NCI-H526 treated with DMSO at 0.1 percent for 48 hours (cell line): Measurements from ENCODE around the gene ARID3C.

Source experiments
- DNase-seq: peaks from one replicate; lab custom pipeline; 2025; lab: John Stamatoyannopoulos, UW

ARID3C gene

GRCh38 chr9:34594177-34594576 lies 34.7 kb downstream of the ARID3C start:
- no peak for DNase-seq

GRCh38 chr9:34592895-34593601 lies 35.8 kb downstream of the ARID3C start:
- peak; percentile 44 for DNase-seq

DNA sequence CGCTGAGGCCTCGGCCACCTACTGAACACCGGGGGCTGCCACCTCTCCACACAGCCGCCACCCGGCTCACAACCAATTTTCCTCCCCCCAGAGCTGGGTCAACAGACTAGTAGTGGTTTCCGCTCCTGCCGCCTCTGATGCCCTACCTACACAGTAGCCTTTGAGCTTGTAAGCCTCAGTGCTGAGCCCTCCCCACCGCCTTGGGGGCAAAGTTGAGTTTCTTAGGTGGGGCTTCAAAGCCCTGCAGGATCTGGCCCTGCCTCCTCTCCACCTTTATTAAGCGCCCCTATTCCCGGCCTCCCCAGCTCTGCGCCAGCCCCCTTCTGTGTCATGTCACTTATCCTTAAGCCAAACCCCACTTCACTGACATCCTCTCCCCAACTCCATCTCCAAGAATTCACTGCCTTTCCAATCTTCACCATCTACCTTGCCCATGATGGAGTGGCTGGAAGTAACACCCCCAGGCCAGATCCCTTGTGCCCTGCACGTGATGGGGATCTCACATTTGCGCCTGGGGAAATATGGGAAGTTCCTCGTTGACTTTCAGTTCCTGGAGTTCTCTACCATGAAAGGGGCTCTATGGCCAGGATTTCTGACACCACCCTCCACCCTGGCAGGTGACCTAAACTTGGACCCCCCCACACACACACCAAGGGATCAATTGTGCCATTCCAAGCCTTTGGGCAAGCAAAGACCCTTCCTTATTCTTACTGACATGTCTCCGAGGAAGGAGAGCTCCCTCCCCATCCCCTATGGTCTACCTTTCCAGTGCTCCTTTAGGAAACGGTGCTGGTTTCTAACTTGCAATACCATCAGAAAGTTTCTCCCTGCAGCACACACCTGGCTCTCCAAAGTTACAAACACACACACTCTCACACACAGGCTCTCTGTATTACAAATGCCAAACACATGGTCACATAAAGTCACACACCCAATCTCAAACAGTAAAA lies 36.7 kb downstream of the ARID3C start:
- DNase-seq, result no peak

GRCh38 chr9:34591248-34591916 lies 37.5 kb downstream of the ARID3C start:
- peak; percentile 44 for DNase-seq

DNA sequence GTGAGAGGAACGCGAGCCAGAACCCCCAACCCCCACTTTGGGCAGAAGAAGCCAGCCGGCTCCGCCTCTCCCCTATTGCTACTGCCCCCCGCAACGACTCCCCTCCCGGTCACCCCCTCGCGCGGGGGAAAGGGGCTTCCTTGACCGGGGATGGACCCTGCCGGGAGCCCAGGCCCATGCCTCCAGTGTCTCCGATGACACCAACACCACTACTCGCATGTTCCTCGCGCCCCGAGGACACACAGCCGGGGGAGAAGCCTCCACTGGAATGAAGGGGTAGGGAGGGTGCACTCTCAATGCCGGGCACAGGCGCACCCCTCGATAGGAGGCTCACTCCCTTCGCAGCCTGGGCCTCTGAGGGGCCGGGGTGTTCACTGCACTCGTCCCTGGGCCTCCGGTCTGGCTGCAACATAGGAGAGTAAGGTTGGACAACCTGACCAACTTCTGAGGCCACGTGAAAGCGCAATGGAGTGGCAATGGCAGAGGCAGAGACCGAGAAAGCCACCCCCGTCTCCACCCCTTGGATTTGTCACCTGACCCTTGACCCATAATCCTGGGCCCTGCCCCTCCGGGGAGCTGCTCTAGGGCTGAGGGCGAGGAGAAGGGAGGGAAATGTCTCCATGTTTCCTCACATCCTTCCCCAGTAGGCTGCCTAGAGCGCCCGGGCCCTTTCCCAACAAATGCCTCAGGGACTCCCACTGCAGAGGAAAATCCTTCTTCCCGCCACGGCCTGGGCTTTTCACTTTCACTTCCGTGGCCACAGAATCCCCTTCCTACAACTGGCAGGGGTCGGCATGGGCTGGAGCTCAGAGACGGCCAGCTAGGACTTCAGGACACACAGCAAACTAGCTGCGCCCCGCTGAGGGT lies 38.3 kb downstream of the ARID3C start:
- DNase-seq, result no peak

DNA sequence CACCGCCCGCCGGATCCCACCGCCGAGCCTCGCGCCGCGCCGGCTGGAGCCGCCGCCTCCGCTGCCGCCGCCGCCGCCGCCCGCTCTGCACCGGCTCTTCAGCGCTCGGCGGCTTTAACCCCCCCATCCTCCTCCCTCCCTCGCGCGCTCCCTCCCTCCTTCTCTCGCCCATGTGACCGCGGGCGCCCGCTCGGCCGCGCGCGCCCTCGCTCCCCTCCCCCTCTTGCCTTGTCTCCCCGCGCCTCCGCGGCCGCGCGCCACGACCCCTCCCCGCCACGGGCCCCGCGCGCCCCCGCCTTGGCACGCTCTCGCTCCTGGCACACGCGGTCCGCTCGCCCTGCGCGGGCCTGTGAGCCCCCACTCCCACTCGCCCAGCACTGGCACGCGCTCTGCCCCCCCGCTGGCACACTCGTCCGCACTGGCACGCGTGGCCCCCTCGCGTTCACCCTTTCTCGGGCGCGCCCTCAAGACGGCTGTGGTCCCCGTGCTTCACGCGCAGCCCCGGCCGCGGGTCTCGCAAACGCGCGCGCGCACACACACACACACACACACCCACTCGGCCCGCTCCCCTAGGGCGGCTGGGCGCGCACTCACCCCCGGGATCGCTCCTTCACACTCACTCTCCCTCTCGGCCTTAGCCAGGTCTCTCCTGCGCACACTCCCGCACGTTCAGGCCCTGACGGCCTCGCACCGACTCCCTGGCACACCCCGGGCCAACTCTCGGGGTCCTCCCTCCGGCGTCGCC lies 39.1 kb downstream of the ARID3C start, which contains the start of gene CNTFR:
Gene CNTFR, minus strand, starts transcription at position 89 of the 745 bp plus-strand sequence. CDS start 20,743 bp downstream, outside the sequence.
- peak; percentile 58 for DNase-seq

- DNase-seq, result no peak
Observed at GRCh38 chr9:34588671-34589635, 39.9 kb downstream of the ARID3C start.

DNA sequence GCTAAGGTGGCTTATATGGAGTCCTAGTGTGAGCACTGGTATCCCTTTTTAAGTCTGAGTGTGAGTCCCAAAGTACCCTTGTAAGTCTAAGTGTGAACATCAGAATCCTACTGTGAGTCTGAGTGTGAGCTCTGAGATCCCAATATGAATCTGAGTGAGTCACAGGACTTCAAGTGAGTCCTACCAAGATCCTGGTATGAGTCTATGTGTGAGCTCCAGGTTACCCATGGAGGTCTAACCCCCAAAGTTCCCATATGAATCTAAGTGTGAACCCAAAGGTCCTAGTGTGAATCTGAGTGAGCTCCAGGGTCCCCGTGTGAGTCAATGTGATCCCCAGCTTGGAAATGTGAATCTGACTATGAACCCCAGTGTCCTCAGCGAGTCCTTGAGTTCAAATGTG lies 41.6 kb downstream of the ARID3C start:
- no peak for DNase-seq

GRCh38 chr9:34585946-34586669 lies 42.8 kb downstream of the ARID3C start:
- DNase-seq, result no peak

GRCh38 chr9:34584970-34585369 lies 43.9 kb downstream of the ARID3C start:
- no peak for DNase-seq

- DNase-seq, result no peak
Observed at GRCh38 chr9:34582787-34583186, 46.1 kb downstream of the ARID3C start.

GRCh38 chr9:34581318-34581717 lies 47.5 kb downstream of the ARID3C start:
- DNase-seq, result no peak

- no peak for DNase-seq
Observed at GRCh38 chr9:34580358-34580757, 48.5 kb downstream of the ARID3C start.

DNA sequence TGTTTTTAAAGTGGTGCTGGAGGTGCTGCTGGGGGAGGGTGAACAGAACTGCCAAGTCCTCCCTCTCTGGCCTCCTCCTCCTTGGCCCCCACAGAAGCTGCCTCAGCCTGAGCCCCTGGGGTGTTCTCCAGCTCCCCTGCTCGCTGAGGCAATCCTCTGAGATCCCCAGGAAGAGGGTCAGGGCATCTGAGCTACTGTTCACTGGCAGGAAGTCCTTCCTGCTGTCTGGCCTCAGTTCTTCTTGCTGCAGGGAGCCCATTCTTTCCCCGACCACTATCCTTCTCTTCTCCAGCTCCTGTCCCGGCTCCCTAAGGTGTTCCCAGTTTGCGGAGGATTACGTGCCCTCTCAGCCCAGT lies 49.1 kb downstream of the ARID3C start:
- DNase-seq, result no peak

- DNase-seq, result no peak
Observed at GRCh38 chr9:34579104-34579807, 49.6 kb downstream of the ARID3C start.

- DNase-seq, result no peak
Observed at GRCh38 chr9:34578241-34579103, 50.4 kb downstream of the ARID3C start.
